ENCODE data around the gene TUBA8. TPM values are rescaled to one million over a fixed set of nuclear protein-coding genes. Genes with fewer than 3 reads are reported as not detected.

The TUBA8 gene
- total and polyA plus RNA-seq, 3 donors from 2014 or later: 17.2 to 66.6 (median 60.5) TPM

DNA sequence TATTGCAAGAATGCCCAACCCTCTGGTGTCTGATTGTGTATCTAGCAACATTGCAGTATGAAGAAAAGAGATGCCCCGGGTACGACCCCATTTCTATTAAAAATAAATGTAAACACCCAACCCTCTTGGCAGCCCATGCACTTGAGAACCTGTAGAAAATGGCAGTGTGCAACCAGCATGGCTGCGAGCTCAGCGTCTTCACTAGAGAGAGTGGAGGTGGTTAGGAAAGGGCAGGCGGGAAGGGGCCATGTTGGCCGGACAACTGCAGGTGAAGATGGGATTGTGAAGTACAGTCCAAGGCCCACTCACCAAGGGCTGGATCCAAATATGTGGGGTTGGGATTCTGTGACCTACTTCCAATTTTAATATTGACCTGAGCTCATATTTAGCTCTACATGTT, 16.9 kb upstream of the TUBA8 start:
- H3K27ac ChIP-seq: no peak overlapping the region
- WGBS, 2 donors: 82 to 87% methylated on average over 6 of the region's 6 CpGs

DNA sequence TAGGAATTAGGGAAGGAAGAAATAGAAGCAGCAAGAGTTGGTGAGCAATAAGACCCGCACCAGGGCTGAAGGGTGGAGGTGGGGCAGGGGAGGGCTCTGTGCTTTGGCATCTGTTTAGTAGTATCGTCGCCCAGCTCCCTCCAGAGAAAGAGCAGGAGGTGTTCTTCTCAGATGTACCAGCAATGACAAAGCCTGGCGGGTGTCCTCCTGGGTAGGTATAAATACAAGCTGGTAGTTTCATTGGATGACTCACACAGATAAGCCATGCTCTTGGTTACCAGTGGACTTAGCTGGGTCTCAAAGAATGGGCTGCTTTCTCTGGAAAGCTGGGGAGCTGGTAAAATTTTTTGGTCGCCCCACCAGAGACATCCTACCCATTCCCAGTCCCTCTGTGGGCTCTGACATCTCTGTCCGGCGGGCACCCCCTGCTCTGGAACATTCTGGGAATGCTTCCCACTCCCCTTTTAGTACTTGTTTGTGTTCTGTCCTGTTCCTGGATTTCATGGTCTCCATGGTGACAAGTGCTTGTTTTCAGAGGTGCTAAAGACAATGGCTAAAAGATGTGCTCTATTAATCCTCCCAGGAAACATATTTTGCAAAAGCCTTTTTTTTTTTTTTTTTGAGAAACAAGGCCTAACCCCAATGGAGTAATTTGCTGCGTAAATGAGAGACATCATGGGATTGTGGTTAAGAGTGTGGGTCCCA, 15.4 kb upstream of the TUBA8 start:
- H3K4me1 ChIP-seq: peaks cover 5% of the 10 kb centered on the region
- WGBS, 2 donors: 89 to 94% methylated on average over 8 of the region's 8 CpGs
- no peaks in the 10 kb centered on the region for H3K36me3 ChIP-seq (ENCODE audit: low read depth, missing control alignments)
- H3K27me3 ChIP-seq: no peaks in the 10 kb centered on the region
- no peak overlapping the region for H3K27ac ChIP-seq
- DNase-seq: no peak
- intact Hi-C loops (cut with DNase I; ENCODE audit: low total_unique reads): no loop called here
- no peak overlapping the region for H3K4me3 ChIP-seq
- H3K9me3 ChIP-seq: no peaks in the 10 kb centered on the region
- no peak for TF ChIP-seq POLR2A (IDR thresholded peaks at IDR 0.05)
- TF ChIP-seq, protein P1, sequence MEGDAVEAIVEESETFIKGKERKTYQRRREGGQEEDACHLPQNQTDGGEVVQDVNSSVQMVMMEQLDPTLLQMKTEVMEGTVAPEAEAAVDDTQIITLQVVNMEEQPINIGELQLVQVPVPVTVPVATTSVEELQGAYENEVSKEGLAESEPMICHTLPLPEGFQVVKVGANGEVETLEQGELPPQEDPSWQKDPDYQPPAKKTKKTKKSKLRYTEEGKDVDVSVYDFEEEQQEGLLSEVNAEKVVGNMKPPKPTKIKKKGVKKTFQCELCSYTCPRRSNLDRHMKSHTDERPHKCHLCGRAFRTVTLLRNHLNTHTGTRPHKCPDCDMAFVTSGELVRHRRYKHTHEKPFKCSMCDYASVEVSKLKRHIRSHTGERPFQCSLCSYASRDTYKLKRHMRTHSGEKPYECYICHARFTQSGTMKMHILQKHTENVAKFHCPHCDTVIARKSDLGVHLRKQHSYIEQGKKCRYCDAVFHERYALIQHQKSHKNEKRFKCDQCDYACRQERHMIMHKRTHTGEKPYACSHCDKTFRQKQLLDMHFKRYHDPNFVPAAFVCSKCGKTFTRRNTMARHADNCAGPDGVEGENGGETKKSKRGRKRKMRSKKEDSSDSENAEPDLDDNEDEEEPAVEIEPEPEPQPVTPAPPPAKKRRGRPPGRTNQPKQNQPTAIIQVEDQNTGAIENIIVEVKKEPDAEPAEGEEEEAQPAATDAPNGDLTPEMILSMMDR (IDR thresholded peaks at IDR 0.05): no peak

More for the DNA sequence above, 16.9 kb upstream of the TUBA8 start:
- TF ChIP-seq, protein P1 (IDR thresholded peaks at IDR 0.05): no peak
- no peak for TF ChIP-seq POLR2A (IDR thresholded peaks at IDR 0.05)
- no peak for DNase-seq
- no peak overlapping the region for H3K4me3 ChIP-seq
- H3K27me3 ChIP-seq: no peaks in the 10 kb centered on the region
- H3K9me3 ChIP-seq: no peaks in the 10 kb centered on the region
- H3K4me1 ChIP-seq: peaks cover 12% of the 10 kb centered on the region
- no peaks in the 10 kb centered on the region for H3K36me3 ChIP-seq (ENCODE audit: low read depth, missing control alignments)
- intact Hi-C loops (cut with DNase I; ENCODE audit: low total_unique reads): no loop called here

DNA sequence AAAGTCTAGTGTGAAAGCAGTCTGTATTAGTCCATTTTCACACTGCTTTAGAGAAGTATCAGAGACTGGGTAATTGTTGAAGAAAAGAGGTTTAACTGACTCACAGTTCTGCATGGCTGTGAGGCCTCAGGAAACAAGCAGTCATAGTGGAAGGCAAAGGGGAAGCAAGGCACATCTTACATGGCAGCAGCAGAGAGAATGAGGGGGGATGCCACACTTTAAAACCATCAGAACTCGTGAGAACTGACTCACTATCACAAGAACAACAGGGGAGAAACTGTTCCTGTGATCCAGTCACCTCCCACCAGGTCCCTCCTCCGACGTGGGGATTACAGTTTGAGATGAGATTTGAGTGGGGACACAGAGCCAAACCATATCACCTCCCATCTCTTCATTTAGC, 13.8 kb upstream of the TUBA8 start:
- TF ChIP-seq, protein P1 (IDR thresholded peaks at IDR 0.05): no peak
- TF ChIP-seq POLR2A (IDR thresholded peaks at IDR 0.05): no peak
- no peaks in the 10 kb centered on the region for H3K27me3 ChIP-seq
- no peaks in the 10 kb centered on the region for H3K9me3 ChIP-seq
- no peak for DNase-seq
- WGBS, 2 donors: 55 to 67% methylated on average over 3 of the region's 3 CpGs
- H3K4me3 ChIP-seq: no peak overlapping the region
- H3K27ac ChIP-seq: no peak overlapping the region
- peaks cover 5% of the 10 kb centered on the region for H3K4me1 ChIP-seq
- intact Hi-C loops (cut with DNase I; ENCODE audit: low total_unique reads): no loop called here
- no peaks in the 10 kb centered on the region for H3K36me3 ChIP-seq (ENCODE audit: low read depth, missing control alignments)

DNA sequence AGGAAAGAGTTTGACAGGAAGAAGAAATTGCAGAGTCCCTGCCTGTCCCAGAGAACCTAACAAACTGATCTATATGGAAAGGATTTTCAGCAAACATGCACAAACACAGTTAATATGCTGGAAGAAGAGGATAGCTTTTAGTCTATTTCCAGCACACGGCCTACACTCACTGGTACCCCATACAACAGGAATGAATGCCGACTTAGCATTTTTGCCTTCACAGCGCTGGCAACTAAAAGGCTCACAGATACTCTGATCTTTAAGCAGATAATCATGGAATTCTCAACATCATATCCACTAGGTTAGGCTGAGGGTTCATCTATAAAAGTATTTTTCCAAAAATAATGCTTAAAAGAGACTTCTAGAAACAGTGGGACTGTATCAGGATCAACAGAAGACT, 9.8 kb upstream of the TUBA8 start:
- Histone ChIP-seq H3K4me1 (no peaks in the 10 kb centered on the region), H3K4me3 (no peak overlapping the region), H3K27me3 (no peaks in the 10 kb centered on the region), H3K36me3 (ENCODE audit: low read depth, missing control alignments) (no peaks in the 10 kb centered on the region), H3K9me3 (no peaks in the 10 kb centered on the region), H3K27ac (no peak overlapping the region)
- intact Hi-C loops (cut with DNase I; ENCODE audit: low total_unique reads): no loop called here
- TF ChIP-seq, protein P1 (IDR thresholded peaks at IDR 0.05): no peak
- no peak for TF ChIP-seq POLR2A (IDR thresholded peaks at IDR 0.05)
- WGBS, 2 donors: 94 to 99% methylated on average over 3 of the region's 3 CpGs
- DNase-seq: no peak

DNA sequence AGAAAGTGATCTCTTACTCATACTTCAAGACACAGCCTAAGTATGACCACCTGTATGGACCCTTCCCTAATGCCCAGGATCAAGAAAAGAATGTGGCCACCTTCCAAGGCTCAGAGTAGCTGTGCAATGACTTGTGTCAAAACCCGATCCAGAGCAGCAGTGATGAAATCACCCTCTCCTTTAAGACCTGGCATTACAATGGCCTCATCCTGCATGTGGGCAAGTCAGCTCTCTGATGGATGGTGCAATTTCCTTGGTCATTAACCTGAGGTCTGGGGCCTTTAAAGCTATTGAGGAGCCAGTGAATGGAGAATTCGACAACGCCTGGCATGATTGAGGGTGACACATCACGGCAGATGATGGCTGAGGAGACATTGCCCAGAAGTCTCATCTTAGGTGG, 9.1 kb upstream of the TUBA8 start:
- Histone ChIP-seq H3K27ac (no peak overlapping the region), H3K27me3 (no peaks in the 10 kb centered on the region), H3K36me3 (ENCODE audit: low read depth, missing control alignments) (no peaks in the 10 kb centered on the region), H3K4me3 (no peak overlapping the region), H3K4me1 (no peaks in the 10 kb centered on the region), H3K9me3 (no peaks in the 10 kb centered on the region)
- 88 to 93% methylated on average over 4 of the region's 4 CpGs for whole genome bisulfite sequencing, 2 donors
- TF ChIP-seq POLR2A (IDR thresholded peaks at IDR 0.05): no peak
- TF ChIP-seq, protein P1 (IDR thresholded peaks at IDR 0.05): no peak
- no peak for DNase-seq
- intact Hi-C loops (cut with DNase I; ENCODE audit: low total_unique reads): no loop called here

Measured in testis (tissue), 3 donors.